CD14-positive monocyte (primary cell): ENCODE measurements around the gene NANOS3. TPM values are rescaled to one million over a fixed set of nuclear protein-coding genes. Genes with fewer than 3 reads are reported as not detected.

Experiments
- DNase-seq, 3 donors: peaks; one replicate each; pipeline ENCODE4 v3.0.0-alpha.2; 2011 to 2022
- H2AFZ ChIP-seq: 2 replicates; pipeline ENCODE4 v1.6.0; 2012; ENCODE audit warnings: mild to moderate bottlenecking, low read depth, low read length, inconsistent platforms; ENCODE audit not compliant: insufficient read depth, poor library complexity, severe bottlenecking
- H3K27ac ChIP-seq, 2 donors: 1 replicate in 1 of 2; 2 replicates in 1 of 2; pipeline ENCODE4 v1.5.1; 2012 to 2013; ENCODE audit warnings: low read length in 2 of 2, control low read depth in 1 of 2, inconsistent platforms in 1 of 2, low read depth in 1 of 2, mild to moderate bottlenecking in 1 of 2
- H3K27me3 ChIP-seq, 2 donors: one replicate each; pipeline versions ENCODE4 v1.6.0 to v1.6.1; 2011 to 2013; ENCODE audit warnings: low read length in 2 of 2; ENCODE audit not compliant: control insufficient read depth in 2 of 2, insufficient read depth in 2 of 2
- H3K36me3 ChIP-seq, 2 donors: replicated peaks in 1 of 2; 1 replicate in 1 of 2; 2 replicates in 1 of 2; pipeline versions ENCODE4 v1.5.1 to v1.6.1; 2012 to 2013; ENCODE audit warnings: low read length in 2 of 2, control low read depth in 1 of 2, inconsistent platforms in 1 of 2, mild to moderate bottlenecking in 1 of 2; ENCODE audit not compliant: insufficient read depth in 2 of 2, control insufficient read depth in 1 of 2
- H3K4me1 ChIP-seq, 2 donors: 1 replicate in 1 of 2; 2 replicates in 1 of 2; pipeline versions ENCODE4 v1.5.1 to v1.6.1; 2012 to 2013; ENCODE audit warnings: low read length in 2 of 2, control low read depth in 1 of 2, inconsistent platforms in 1 of 2, mild to moderate bottlenecking in 1 of 2, moderate library complexity in 1 of 2; ENCODE audit not compliant: insufficient read depth in 2 of 2, control insufficient read depth in 1 of 2
- H3K4me2 ChIP-seq: replicated peaks from 2 replicates; pipeline ENCODE3; 2012; ENCODE audit warnings: low read length, moderate library complexity, mild to moderate bottlenecking; ENCODE audit not compliant: poor library complexity, severe bottlenecking; ENCODE audit errors: extremely low read depth
- H3K4me3 ChIP-seq, 3 experiments: fragments of 200-600 bp in 1 of 3; sonication (generic) in 1 of 3; replicated peaks in 1 of 3; 1 replicate in 2 of 3; 2 replicates in 1 of 3; pipeline ENCODE4 v1.5.1; 2011 to 2013; ENCODE audit warnings: low read length in 3 of 3, mild to moderate bottlenecking in 3 of 3, control low read depth in 2 of 3, low read depth in 2 of 3, inconsistent platforms in 1 of 3, moderate library complexity in 1 of 3
- H3K79me2 ChIP-seq: 2 replicates; pipeline ENCODE4 v1.6.0; 2012; ENCODE audit warnings: mild to moderate bottlenecking, control low read depth, inconsistent platforms, low read length, moderate library complexity; ENCODE audit not compliant: insufficient read depth
- H3K9ac ChIP-seq: 2 replicates; pipeline ENCODE4 v1.6.0; 2017; ENCODE audit warnings: low read length, mild to moderate bottlenecking; ENCODE audit not compliant: insufficient read depth, poor library complexity, severe bottlenecking
- H3K9me3 ChIP-seq, 2 donors: replicated peaks in 1 of 2; 1 replicate in 1 of 2; 2 replicates in 1 of 2; pipeline versions ENCODE4 v1.5.1 to v1.6.1; 2012 to 2013; ENCODE audit warnings: low read length in 2 of 2, control low read depth in 1 of 2; ENCODE audit not compliant: control insufficient read depth in 1 of 2, insufficient read depth in 1 of 2
- H4K20me1 ChIP-seq: 2 replicates; pipeline ENCODE4 v1.6.0; 2012; ENCODE audit warnings: mild to moderate bottlenecking, low read length, control low read depth, moderate library complexity; ENCODE audit not compliant: insufficient read depth
- H3K27ac Mint-ChIP-seq, 7 donors: one replicate each; pipeline ENCODE4 v1.8.0; 2020; ENCODE audit warnings: mild to moderate bottlenecking in 7 of 7, mixed read lengths in 7 of 7, moderate library complexity in 6 of 7, inconsistent platforms in 2 of 7
- H3K27me3 Mint-ChIP-seq, 3 donors: one replicate each; pipeline ENCODE4 v1.8.0; 2021 to 2022; ENCODE audit warnings: low read depth in 3 of 3, mild to moderate bottlenecking in 3 of 3, mixed read lengths in 3 of 3, moderate library complexity in 3 of 3, inconsistent platforms in 1 of 3
- H3K36me3 Mint-ChIP-seq, 2 donors: one replicate each; pipeline ENCODE4 v1.8.0; 2020; ENCODE audit warnings: mixed read lengths in 2 of 2, inconsistent platforms in 1 of 2, mild to moderate bottlenecking in 1 of 2
- H3K4me1 Mint-ChIP-seq: one replicate; pipeline ENCODE4 v1.8.0; 2020; ENCODE audit warnings: mild to moderate bottlenecking, mixed read lengths
- H3K4me3 Mint-ChIP-seq, 2 donors: one replicate each; pipeline ENCODE4 v1.8.0; 2020; ENCODE audit warnings: mild to moderate bottlenecking in 2 of 2, mixed read lengths in 2 of 2, moderate library complexity in 1 of 2
- H3K9me3 Mint-ChIP-seq, 7 donors: one replicate each; pipeline ENCODE4 v1.8.0; 2020 to 2022; ENCODE audit warnings: mixed read lengths in 7 of 7, mild to moderate bottlenecking in 6 of 7, moderate library complexity in 6 of 7, inconsistent platforms in 2 of 7
- WGBS: methylation state at CpG from one replicate; pipeline ENCODE4 v1.1.5; 2013; ENCODE audit warnings: missing lambda C conversion rate; ENCODE audit not compliant: insufficient coverage; 5-methylcytosine and 5-hydroxymethylcytosine counted together
- intact Hi-C, 2 donors: fragments of 100-400 bp; cut with micrococcal nuclease; formaldehyde crosslinking; loops; one replicate each; pipeline versions ENCODE4 v1.15.0 to v1.15.1; 2023
- polyA plus RNA-seq, 3 donors: library from polyadenylated mRNA; depleted of rRNA in 1 of 3; unstranded in 2 of 3; stranded (reverse) in 1 of 3; fragments of 300-500 nt in 2 of 3; fragments of >200 nt in 1 of 3; fragmentation: Illumina TruSeq in 2 of 3; gene quantifications; 1 replicate in 2 of 3; 2 replicates in 1 of 3; pipeline ENCODE4 v1.2.3, GENCODE V29; 2012 to 2021
- TF ChIP-seq, protein P1 (sequence below): fragments of 200-600 bp; IDR thresholded peaks from one replicate; pipeline ENCODE4 v1.8.0; 2022; ENCODE audit warnings: antibody characterized with exemption, mild to moderate bottlenecking

The NANOS3 gene
- polyA plus RNA-seq, 3 donors = not detected

DNA sequence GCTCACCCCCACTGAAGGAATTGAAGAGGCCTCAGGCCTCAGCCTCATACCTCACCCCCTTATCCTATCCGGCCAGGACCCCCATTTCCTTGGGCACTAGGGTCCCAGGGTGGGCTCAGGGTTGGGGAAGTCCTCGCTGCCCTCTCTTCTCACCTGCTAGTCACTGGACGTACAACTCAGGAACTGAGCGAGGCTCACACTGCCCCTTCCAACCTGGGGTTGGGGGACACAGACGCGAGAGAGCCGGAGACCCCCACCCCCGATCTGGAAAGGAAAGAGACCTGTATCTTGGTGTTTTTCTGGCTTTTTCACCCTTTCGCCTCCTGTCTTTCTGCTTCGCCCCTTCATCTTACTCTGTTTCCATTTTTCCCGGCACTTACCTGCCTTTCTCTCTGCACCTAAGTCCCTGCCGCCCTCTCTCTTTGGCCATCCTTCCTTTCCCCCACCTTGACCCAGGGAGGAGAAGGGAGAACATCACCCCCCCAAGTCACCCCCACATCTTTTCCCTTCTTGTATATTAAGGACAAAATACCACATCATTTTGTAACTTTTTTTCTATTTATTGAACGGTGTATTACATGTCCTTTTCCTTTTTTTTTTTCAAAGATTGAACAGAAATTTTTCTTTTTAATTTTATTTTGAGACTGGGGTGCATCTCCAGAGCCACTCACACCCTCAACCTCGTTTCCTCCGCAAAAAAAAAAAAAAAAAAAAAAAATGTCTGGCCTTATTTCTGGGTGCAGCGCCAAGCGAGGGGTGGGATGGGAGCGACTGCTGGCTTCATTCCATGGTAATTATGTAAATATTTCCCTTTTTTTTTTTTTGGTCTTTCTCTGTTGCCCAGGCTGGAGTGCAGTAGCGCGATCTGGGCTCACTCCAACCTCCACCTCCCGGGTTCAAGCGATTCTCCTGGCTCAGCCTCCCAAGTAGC, 45.1 kb upstream of the NANOS3 start:
- Mint-ChIP-seq H3K4me1 (peaks cover 35% of the 10 kb centered on the region), H3K36me3 (peaks cover 25 to 65% of the 10 kb centered on the region in 2 donors), H3K27me3 (peaks cover 0 to 11% (median 2%) of the 10 kb centered on the region in 3 donors), H3K9me3 (no peaks in the 10 kb centered on the region), H3K4me3 (peak overlapping the region in 1 of 2 donors; percentile 27), H3K27ac (peak overlapping the region in 5 of 7 donors; percentile 54 to 94 (median 85))
- no peak overlapping the region for H3K27ac ChIP-seq
- no peaks in the 10 kb centered on the region for H3K27me3 ChIP-seq
- H4K20me1 ChIP-seq = peaks cover 62% of the 10 kb centered on the region
- no peak overlapping the region for H2AFZ ChIP-seq
- no peak overlapping the region for H3K9ac ChIP-seq
- TF ChIP-seq, protein P1, sequence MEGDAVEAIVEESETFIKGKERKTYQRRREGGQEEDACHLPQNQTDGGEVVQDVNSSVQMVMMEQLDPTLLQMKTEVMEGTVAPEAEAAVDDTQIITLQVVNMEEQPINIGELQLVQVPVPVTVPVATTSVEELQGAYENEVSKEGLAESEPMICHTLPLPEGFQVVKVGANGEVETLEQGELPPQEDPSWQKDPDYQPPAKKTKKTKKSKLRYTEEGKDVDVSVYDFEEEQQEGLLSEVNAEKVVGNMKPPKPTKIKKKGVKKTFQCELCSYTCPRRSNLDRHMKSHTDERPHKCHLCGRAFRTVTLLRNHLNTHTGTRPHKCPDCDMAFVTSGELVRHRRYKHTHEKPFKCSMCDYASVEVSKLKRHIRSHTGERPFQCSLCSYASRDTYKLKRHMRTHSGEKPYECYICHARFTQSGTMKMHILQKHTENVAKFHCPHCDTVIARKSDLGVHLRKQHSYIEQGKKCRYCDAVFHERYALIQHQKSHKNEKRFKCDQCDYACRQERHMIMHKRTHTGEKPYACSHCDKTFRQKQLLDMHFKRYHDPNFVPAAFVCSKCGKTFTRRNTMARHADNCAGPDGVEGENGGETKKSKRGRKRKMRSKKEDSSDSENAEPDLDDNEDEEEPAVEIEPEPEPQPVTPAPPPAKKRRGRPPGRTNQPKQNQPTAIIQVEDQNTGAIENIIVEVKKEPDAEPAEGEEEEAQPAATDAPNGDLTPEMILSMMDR = no peak
- peaks cover 7 to 23% of the 10 kb centered on the region in 2 donors for H3K36me3 ChIP-seq
- peak in 1 of 3 donors; percentile 64 for DNase-seq
- peaks cover 29% of the 10 kb centered on the region for H3K79me2 ChIP-seq
- H3K4me3 ChIP-seq = no peak overlapping the region
- no peaks in the 10 kb centered on the region for H3K9me3 ChIP-seq
- peaks cover 39 to 41% of the 10 kb centered on the region in 2 donors for H3K4me1 ChIP-seq
- H3K4me2 ChIP-seq = no peak overlapping the region
- WGBS = 100% methylated on average over 1 of the region's 22 CpGs
- intact Hi-C loops = loop anchor here (5.0 kb wide), 2 partner anchors 35 to 45 kb away; partner anchors contain the start of gene ZSWIM4 (in 1 of the 2)

DNA sequence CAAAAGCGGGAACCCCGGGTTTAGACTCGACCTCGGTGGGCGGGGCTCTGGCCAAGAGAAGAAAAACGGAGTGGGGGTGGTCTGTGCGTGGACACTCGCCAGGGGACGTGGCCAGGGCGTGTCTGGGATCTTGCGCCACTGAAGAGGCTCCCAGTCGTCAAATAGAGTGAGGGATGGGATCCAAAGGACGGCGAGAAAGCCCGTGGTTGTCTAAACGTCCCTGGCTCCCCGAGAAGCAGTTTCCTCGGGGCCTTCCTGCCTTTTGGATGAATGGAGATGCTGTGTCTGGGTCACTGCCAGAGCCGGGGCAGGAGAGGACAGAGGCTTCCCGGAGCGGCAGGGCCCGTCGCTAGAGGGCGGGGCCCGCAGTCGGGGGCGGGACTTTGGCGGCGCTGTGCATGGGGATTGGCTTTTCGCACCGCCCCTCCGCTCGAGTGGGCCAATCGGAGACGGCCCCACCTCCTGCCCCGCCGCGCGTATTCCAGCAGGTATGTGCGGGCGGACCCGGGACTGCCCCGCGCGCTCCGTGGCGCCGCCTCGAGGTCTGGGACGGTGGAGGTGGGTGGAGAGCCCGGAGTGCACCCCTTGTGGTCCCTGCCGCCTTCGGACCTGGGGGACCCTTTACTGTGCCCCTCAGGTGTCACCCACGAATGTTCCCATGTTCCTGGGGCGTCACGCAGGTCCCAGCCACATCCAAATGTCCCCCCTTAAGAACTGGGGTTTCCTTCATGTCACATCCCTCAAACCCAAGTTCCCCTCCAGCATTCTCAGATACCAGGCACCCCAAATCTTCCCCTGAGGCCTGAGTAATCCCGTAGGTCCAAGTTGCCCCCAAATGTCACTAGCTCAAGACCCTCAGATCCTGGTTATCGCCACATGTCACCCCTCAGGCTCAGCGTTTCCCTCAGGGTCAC, 43.3 kb upstream of the NANOS3 start:
- peaks cover 56 to 59% of the 10 kb centered on the region in 2 donors for H3K4me1 ChIP-seq
- H3K36me3 ChIP-seq = peaks cover 7 to 23% of the 10 kb centered on the region in 2 donors
- H3K27ac Mint-ChIP-seq = peak overlapping the region; percentile 91 to 99 (median 94)
- no peak overlapping the region for H2AFZ ChIP-seq
- intact Hi-C loops = loop anchor here (5.0 kb wide), 2 partner anchors 36 to 46 kb away; partner anchors contain the start of gene ZSWIM4 (in 1 of the 2)
- peaks cover 27 to 58% of the 10 kb centered on the region in 2 donors for H3K36me3 Mint-ChIP-seq
- H3K4me2 ChIP-seq = peak overlapping the region; percentile 74
- H3K27ac ChIP-seq = peak overlapping the region; percentile 99 to 100
- H3K9me3 Mint-ChIP-seq = no peaks in the 10 kb centered on the region
- H3K27me3 ChIP-seq = no peaks in the 10 kb centered on the region
- peak overlapping the region in 2 of 3 experiments; percentile 33 to 97 for H3K4me3 ChIP-seq
- H3K9me3 ChIP-seq = no peaks in the 10 kb centered on the region
- TF ChIP-seq, protein P1 = peak; percentile 45
- H3K9ac ChIP-seq = peak overlapping the region; percentile 55
- H3K4me1 Mint-ChIP-seq = peaks cover 45% of the 10 kb centered on the region
- 4% methylated on average over 59 of the region's 59 CpGs for WGBS
- H4K20me1 ChIP-seq = peaks cover 78% of the 10 kb centered on the region
- H3K27me3 Mint-ChIP-seq = peaks cover 0 to 18% (median 2%) of the 10 kb centered on the region in 3 donors
- peak overlapping the region; percentile 76 to 84 for H3K4me3 Mint-ChIP-seq
- H3K79me2 ChIP-seq = peaks cover 47% of the 10 kb centered on the region
- peak; percentile 90 to 92 (median 91) for DNase-seq
